Ovary (tissue), 3 donors: ENCODE measurements around the gene EFNA5.

ENCODE experiments used
- CTCF ChIP-seq, 3 donors: fragments of 450-650 bp in 2 of 3; fragments of 200-600 bp in 1 of 3; IDR thresholded peaks; one replicate each; pipeline versions ENCODE4 v1.5.1 to v1.8.0; 2016 to 2022; ENCODE audit warnings: antibody characterized with exemption in 3 of 3, mild to moderate bottlenecking in 1 of 3
- EP300 ChIP-seq: sonication (generic); formaldehyde crosslinking; IDR thresholded peaks from one replicate; pipeline ENCODE4 v1.6.1; 2017; ENCODE audit warnings: antibody characterized with exemption
- POLR2A ChIP-seq: fragments of 450-650 bp; IDR thresholded peaks from one replicate; pipeline ENCODE4 v1.6.1; 2017; ENCODE audit warnings: antibody characterized with exemption, mild to moderate bottlenecking, moderate library complexity
- donor health status: DM: no; HTN: no; CAD: no.

- TF ChIP-seq CTCF (IDR thresholded peaks at IDR 0.05) (no peak), POLR2A (no peak), EP300 (no peak)
Observed at GRCh38 chr5:107646418-107646817, 24.3 kb downstream of the EFNA5 start.
